NCI-H526 (cell line): ENCODE measurements around the gene TMEM52.
"Not testable (repeated sequence)": the region's sequence is repeated elsewhere in the genome, so short reads cannot be mapped to it uniquely, and the experiment has no call there.

Experiments
- DNase-seq, 2 experiments: peaks; one replicate each; lab custom pipeline; 2025; lab: John Stamatoyannopoulos, UW

Gene TMEM52

GRCh38 chr1:1946540-1946939, 27.5 kb upstream of the TMEM52 start:
- DNase-seq: no peak

- no peak for DNase-seq
Measured at GRCh38 chr1:1945782-1946393, 26.8 kb upstream of the TMEM52 start.

- peak; percentile 35 to 85 for DNase-seq
Measured at GRCh38 chr1:1943834-1944570, 24.9 kb upstream of the TMEM52 start.

GRCh38 chr1:1942753-1943656, 23.9 kb upstream of the TMEM52 start:
- no peak for DNase-seq

GRCh38 chr1:1941868-1942752, 23.0 kb upstream of the TMEM52 start:
- no peak for DNase-seq

GRCh38 chr1:1941211-1941841, 22.2 kb upstream of the TMEM52 start:
- DNase-seq: no peak

- no peak for DNase-seq
Measured at GRCh38 chr1:1940123-1940425, 21.0 kb upstream of the TMEM52 start.

- no peak for DNase-seq
Measured at GRCh38 chr1:1939296-1940122, 20.4 kb upstream of the TMEM52 start.

GRCh38 chr1:1938613-1939295, 19.7 kb upstream of the TMEM52 start:
- DNase-seq: no peak

GRCh38 chr1:1938276-1938573, 19.1 kb upstream of the TMEM52 start:
- DNase-seq: no peak

GRCh38 chr1:1937549-1938275, 18.6 kb upstream of the TMEM52 start:
- no peak for DNase-seq

- no peak for DNase-seq
Measured at GRCh38 chr1:1937061-1937460, 18.0 kb upstream of the TMEM52 start.

GRCh38 chr1:1934848-1935247, 15.8 kb upstream of the TMEM52 start:
- not testable (repeated sequence) for DNase-seq

- DNase-seq: no peak
Measured at GRCh38 chr1:1929639-1930545, 10.8 kb upstream of the TMEM52 start.

GRCh38 chr1:1929102-1929638, 10.1 kb upstream of the TMEM52 start:
- no peak for DNase-seq

- DNase-seq: no peak
Measured at GRCh38 chr1:1928231-1929101, 9.4 kb upstream of the TMEM52 start.

- DNase-seq: no peak
Measured at GRCh38 chr1:1927751-1928150, 8.7 kb upstream of the TMEM52 start.
